H1 (cell line): ENCODE data around the gene ESD. TPM values are rescaled to one million over a fixed set of nuclear protein-coding genes. Genes with fewer than 3 reads are reported as not detected.
A peak's percentile ranks its signal among the peaks of the same experiment; 100 is the strongest.

Experiments used
- CTCF ChIA-PET: fragments of 300-600 bp; sonication (Branson Sonifier 250); formaldehyde crosslinking; loops from one replicate; lab custom pipeline; 2021; ENCODE audit not compliant: partially characterized antibody; lab: Charles Lee
- POLR2A ChIA-PET: fragments of 300-600 bp; sonication (Branson Sonifier 250); formaldehyde crosslinking; loops from one replicate; lab custom pipeline; 2021; ENCODE audit warnings: inconsistent platforms; ENCODE audit not compliant: partially characterized antibody; lab: Charles Lee
- DNase-seq, 2 experiments: peaks; one replicate each; pipeline versions ENCODE4 v3.0.0 to v3.0.0-alpha.2; 2010 to 2022; ENCODE audit warnings: low spot score in 2 of 2, low read depth in 1 of 2, mixed read lengths in 1 of 2
- FAIRE-seq: peaks from 2 replicates; lab custom pipeline; 2011; peaks lifted over from hg19 to GRCh38; lab: Jason Lieb, UNC
- H2AFZ ChIP-seq: 2 replicates; pipeline ENCODE4 v1.8.1; 2012; ENCODE audit warnings: low read length, inconsistent platforms
- H2AK5ac ChIP-seq: 2 replicates; pipeline ENCODE4 v1.6.1; 2013; ENCODE audit warnings: low read depth, low read length
- H2BK120ac ChIP-seq: replicated peaks from 2 replicates; pipeline ENCODE3; 2013; ENCODE audit warnings: low read depth, low read length, inconsistent platforms
- H2BK12ac ChIP-seq: 2 replicates; pipeline ENCODE4 v1.6.1; 2013; ENCODE audit warnings: low read depth, low read length
- H2BK15ac ChIP-seq: 2 replicates; pipeline ENCODE4 v1.6.1; 2013; ENCODE audit warnings: low read length
- H2BK20ac ChIP-seq: 2 replicates; pipeline ENCODE4 v1.6.1; 2013; ENCODE audit warnings: low read length
- H2BK5ac ChIP-seq: 2 replicates; pipeline ENCODE4 v1.6.1; 2013; ENCODE audit warnings: low read depth, low read length
- H3K14ac ChIP-seq: 2 replicates; pipeline ENCODE4 v1.6.1; 2013; ENCODE audit warnings: inconsistent platforms; ENCODE audit not compliant: insufficient read length
- H3K18ac ChIP-seq: 2 replicates; pipeline ENCODE4 v1.6.1; 2013; ENCODE audit warnings: low read length; ENCODE audit errors: extremely low read depth
- H3K23ac ChIP-seq: 2 replicates; pipeline ENCODE4 v1.6.1; 2013; ENCODE audit warnings: inconsistent platforms; ENCODE audit not compliant: insufficient read length
- H3K23me2 ChIP-seq: 2 replicates; pipeline ENCODE4 v1.6.1; 2013; ENCODE audit warnings: low read depth, low read length
- H3K27ac ChIP-seq: 2 replicates; pipeline ENCODE4 v1.6.1; 2011; ENCODE audit warnings: low read depth, low read length, inconsistent platforms
- H3K27me3 ChIP-seq, 4 experiments: replicated peaks in 1 of 4; 1 replicate in 1 of 4; 2 replicates in 3 of 4; pipeline versions ENCODE4 v1.6.1 to v1.8.1; 2011 to 2013; ENCODE audit warnings: low read length in 3 of 4, mild to moderate bottlenecking in 3 of 4, inconsistent platforms in 2 of 4, mixed read lengths in 2 of 4, moderate library complexity in 1 of 4; ENCODE audit not compliant: control insufficient read depth in 3 of 4, insufficient read depth in 3 of 4; ENCODE audit errors: extremely low read depth in 1 of 4
- H3K36me3 ChIP-seq, 4 experiments: 2 replicates each; pipeline versions ENCODE4 v1.6.1 to v1.8.1; 2011 to 2013; ENCODE audit warnings: mild to moderate bottlenecking in 4 of 4, low read length in 3 of 4, moderate library complexity in 2 of 4, control low read depth in 1 of 4, inconsistent platforms in 1 of 4; ENCODE audit not compliant: insufficient read depth in 4 of 4, control insufficient read depth in 2 of 4
- H3K4ac ChIP-seq: replicated peaks from 2 replicates; pipeline ENCODE3; 2013; ENCODE audit warnings: low read length, low read depth, mixed read lengths, inconsistent platforms; ENCODE audit not compliant: insufficient read length
- H3K4me1 ChIP-seq, 4 experiments: replicated peaks in 1 of 4; 1 replicate in 1 of 4; 2 replicates in 3 of 4; pipeline versions ENCODE4 v1.6.1 to v1.8.1; 2011 to 2013; ENCODE audit warnings: low read length in 3 of 4, inconsistent platforms in 2 of 4, mixed read lengths in 1 of 4; ENCODE audit not compliant: insufficient read depth in 4 of 4, control insufficient read depth in 3 of 4
- H3K4me2 ChIP-seq, 2 experiments: 2 replicates each; pipeline versions ENCODE4 v1.6.1 to v1.8.1; 2011 to 2013; ENCODE audit warnings: low read depth in 2 of 2, low read length in 2 of 2, control low read depth in 1 of 2, inconsistent platforms in 1 of 2, mild to moderate bottlenecking in 1 of 2; ENCODE audit not compliant: insufficient read depth in 1 of 2
- H3K4me3 ChIP-seq, 4 experiments: fragments of 200-600, 300-600 bp in 1 of 4; sonication (generic), shearing (Covaris generic), sonication (Bioruptor Twin) in 1 of 4; 2 replicates each; pipeline versions ENCODE4 v1.5.1 to v1.8.1; 2011 to 2016; ENCODE audit warnings: low read length in 4 of 4, low read depth in 3 of 4, control low read depth in 2 of 4, inconsistent platforms in 2 of 4, mild to moderate bottlenecking in 2 of 4, mixed read lengths in 1 of 4, moderate library complexity in 1 of 4; ENCODE audit not compliant: insufficient read depth in 2 of 4; ENCODE audit errors: extremely low read depth in 1 of 4
- H3K56ac ChIP-seq: replicated peaks from 2 replicates; pipeline ENCODE3; 2013; ENCODE audit warnings: low read depth, mild to moderate bottlenecking, mixed read lengths, low read length, inconsistent platforms; ENCODE audit not compliant: insufficient read length
- H3K79me1 ChIP-seq: 2 replicates; pipeline ENCODE4 v1.6.1; 2013; ENCODE audit warnings: low read depth, low read length, control low read depth
- H3K79me2 ChIP-seq, 2 experiments: 2 replicates each; pipeline versions ENCODE4 v1.6.1 to v1.8.1; 2012 to 2013; ENCODE audit warnings: low read length in 2 of 2, mild to moderate bottlenecking in 2 of 2, inconsistent platforms in 1 of 2; ENCODE audit not compliant: insufficient read depth in 2 of 2, control insufficient read depth in 1 of 2
- H3K9ac ChIP-seq, 4 experiments: replicated peaks in 1 of 4; 1 replicate in 1 of 4; 2 replicates in 3 of 4; pipeline versions ENCODE4 v1.6.1 to v1.8.1; 2011 to 2013; ENCODE audit warnings: low read depth in 3 of 4, low read length in 3 of 4, control low read depth in 2 of 4, mild to moderate bottlenecking in 2 of 4, moderate library complexity in 2 of 4, inconsistent platforms in 1 of 4; ENCODE audit errors: extremely low read depth in 1 of 4
- H3K9me3 ChIP-seq, 2 experiments: 2 replicates each; pipeline versions ENCODE4 v1.6.1 to v1.8.1; 2012 to 2013; ENCODE audit warnings: mild to moderate bottlenecking in 2 of 2, moderate library complexity in 2 of 2, control low read depth in 1 of 2, inconsistent platforms in 1 of 2, low read depth in 1 of 2, low read length in 1 of 2, mixed read lengths in 1 of 2; ENCODE audit not compliant: insufficient read depth in 2 of 2
- H4K20me1 ChIP-seq, 2 experiments: replicated peaks in 1 of 2; 2 replicates each; pipeline versions ENCODE3 to v1.8.1; 2011 to 2013; ENCODE audit warnings: inconsistent platforms in 2 of 2, low read length in 2 of 2, mild to moderate bottlenecking in 1 of 2; ENCODE audit not compliant: insufficient read depth in 2 of 2, control insufficient read depth in 1 of 2
- H4K5ac ChIP-seq: 2 replicates; pipeline ENCODE4 v1.6.1; 2013; ENCODE audit warnings: low read length, low read depth, mixed read lengths, inconsistent platforms; ENCODE audit not compliant: insufficient read length
- H4K8ac ChIP-seq: 2 replicates; pipeline ENCODE4 v1.8.0; 2013; ENCODE audit warnings: mild to moderate bottlenecking, moderate library complexity, low read length, inconsistent platforms; ENCODE audit not compliant: insufficient read depth; ENCODE audit errors: extremely low read depth
- H4K91ac ChIP-seq: replicated peaks from 2 replicates; pipeline ENCODE3; 2013; ENCODE audit warnings: low read length, mixed read lengths, inconsistent platforms; ENCODE audit not compliant: insufficient read length
- SUZ12 ChIP-seq: fragments of 200-600 bp; sonication (generic); IDR thresholded peaks from 2 replicates; pipeline ENCODE4 v1.6.1; 2012; ENCODE audit warnings: mild to moderate bottlenecking, inconsistent platforms, low read length, moderate library complexity, mixed read lengths
- WGBS, 2 experiments: shearing (Covaris generic) in 1 of 2; methylation state at CpG; one replicate each; pipeline versions ENCODE4 v1.1.6 to v1.1.7; 2013 to 2015; ENCODE audit warnings: low lambda C conversion rate in 2 of 2, mixed read lengths in 2 of 2, inconsistent platforms in 1 of 2, low coverage in 1 of 2, missing lambda C conversion rate in 1 of 2; ENCODE audit not compliant: insufficient replicate concordance in 2 of 2, insufficient coverage in 1 of 2, insufficient read length in 1 of 2; ENCODE audit errors: extremely low coverage in 1 of 2, missing lambda C conversion rate in 1 of 2; 5-methylcytosine and 5-hydroxymethylcytosine counted together
- polyA plus RNA-seq, 7 experiments: library from polyadenylated mRNA; depleted of rRNA in 3 of 7; stranded (reverse) in 5 of 7; unstranded in 2 of 7; fragments of >200 nt in 5 of 7; fragments of 200-250 nt in 2 of 7; gene quantifications; 1 replicate in 5 of 7; 2 replicates in 1 of 7; 4 replicates in 1 of 7; pipeline versions ENCODE4 v1.2.1 to v1.2.3, GENCODE V29; 2011 to 2013; ENCODE audit warnings: missing spikeins in 2 of 7, mixed read lengths in 2 of 7
- total RNA-seq: library from RNA; stranded (reverse); fragmentation: NEBNext Ultra II Directional; extraction: Animal tissue kit (Norgen Biotek cat#: 25700); gene quantifications from 2 replicates; pipeline ENCODE4 v1.2.1, GENCODE V29; 2021

The ESD gene
- total and polyA plus RNA-seq, 2 of the 8 experiments (the other 6 are each of a cell fraction or from before 2014, with no cell fraction given): 40.3 to 55.8 TPM

DNA sequence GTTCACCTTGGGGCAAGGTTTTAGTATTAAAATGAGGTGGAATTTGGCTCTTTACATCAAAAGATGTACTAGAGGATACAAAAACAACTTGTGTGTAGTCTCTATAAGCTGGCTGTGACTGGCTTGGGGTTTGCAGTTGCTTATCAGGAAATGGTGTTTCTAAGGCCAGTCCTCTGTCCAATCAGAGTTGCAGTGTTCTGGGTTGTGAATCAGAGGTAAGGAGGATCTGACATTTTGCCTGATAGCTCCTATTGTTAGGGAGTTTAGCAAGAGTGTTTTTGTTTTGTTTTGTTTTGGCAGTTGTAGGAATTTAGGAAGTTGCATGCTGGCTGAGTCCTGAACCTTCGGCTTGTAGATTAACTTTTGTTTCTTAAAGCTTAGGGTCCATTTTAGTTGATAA lies 20.1 kb upstream of the ESD start:
- no peak overlapping the region for H2AK5ac ChIP-seq
- H3K9me3 ChIP-seq: peaks cover 2 to 3% of the 10 kb centered on the region in 2 experiments; a peak in 1 of 4 replicates
- H3K18ac ChIP-seq: no peak overlapping the region
- H4K8ac ChIP-seq: no peak overlapping the region
- no peaks in the 10 kb centered on the region for H4K20me1 ChIP-seq
- H3K4ac ChIP-seq: no peak overlapping the region
- H3K56ac ChIP-seq: no peak overlapping the region
- FAIRE-seq (no peak), DNase-seq (no peak)
- H2BK20ac ChIP-seq: no peak overlapping the region
- no peak overlapping the region for H2BK15ac ChIP-seq
- H3K27me3 ChIP-seq: no peaks in the 10 kb centered on the region
- H3K27ac ChIP-seq: no peak overlapping the region
- ChIA-PET CTCF (interaction anchor here (0.6 to 1.1 kb wide), 3 partner anchors 15 to 117 kb away, joined by 3 to 4 read pairs (median 3); no protein-coding TSS in a partner anchor), POLR2A (no interaction called here)
- no peak overlapping the region for H3K4me3 ChIP-seq
- no peak overlapping the region for H3K4me2 ChIP-seq
- H4K5ac ChIP-seq: no peak overlapping the region
- 96% methylated on average over 1 of the region's 1 CpG; no CpG with 5 or more reads in 1 of the 2 experiments for WGBS, 2 experiments
- no peak overlapping the region for H4K91ac ChIP-seq
- H3K14ac ChIP-seq: no peak overlapping the region
- no peaks in the 10 kb centered on the region for H3K36me3 ChIP-seq
- H2BK120ac ChIP-seq: no peak overlapping the region
- no peak overlapping the region for H3K23ac ChIP-seq
- no peaks in the 10 kb centered on the region for H3K79me2 ChIP-seq
- no peak overlapping the region for H2BK5ac ChIP-seq
- no peak overlapping the region for H3K9ac ChIP-seq
- no peak for TF ChIP-seq SUZ12
- H2AFZ ChIP-seq: peak overlapping the region; percentile 73; the same call in 1 of the 2 replicates
- no peak overlapping the region for H2BK12ac ChIP-seq
- H3K4me1 ChIP-seq: no peaks in the 10 kb centered on the region
- H3K79me1 ChIP-seq: no peaks in the 10 kb centered on the region
- no peaks in the 10 kb centered on the region for H3K23me2 ChIP-seq
